ENCODE data around the gene ATXN7. TPM values are rescaled to one million over a fixed set of nuclear protein-coding genes. Genes with fewer than 3 reads are reported as not detected.

ATXN7 gene
- total RNA-seq, 4 donors from 2014 or later = 48.5 to 80.3 (median 75.2) TPM

DNA sequence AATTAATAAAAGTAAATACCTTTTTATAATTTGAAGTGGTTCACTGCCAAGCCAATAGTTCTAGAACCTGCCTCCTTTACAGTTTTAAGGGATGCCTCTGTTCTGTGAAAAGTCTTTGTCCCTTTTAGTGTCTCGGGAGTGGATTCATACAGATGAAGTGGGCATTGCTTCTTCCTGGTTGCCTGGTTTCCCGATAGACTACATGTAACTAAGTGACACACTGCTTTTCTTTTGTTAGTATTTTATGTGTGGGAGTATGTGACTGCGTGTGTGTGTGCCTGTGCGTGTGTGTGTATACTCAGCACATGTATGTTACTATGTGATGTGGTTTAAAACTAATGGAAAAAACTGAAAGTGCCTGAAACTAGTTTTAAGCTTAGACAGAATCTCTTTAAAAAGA is 138.6 kb downstream of the ATXN7 start:
- H3K4me3 ChIP-seq = no peak overlapping the region
- peaks cover 0 to 86% (median 0%) of the 10 kb centered on the region in 3 donors for H3K36me3 ChIP-seq
- DNase-seq = no peak
- no peaks in the 10 kb centered on the region for H3K4me1 ChIP-seq
- no peak overlapping the region for H3K27ac ChIP-seq
- H3K27me3 ChIP-seq = no peaks in the 10 kb centered on the region
- no peaks in the 10 kb centered on the region for H3K9me3 ChIP-seq
- TF ChIP-seq, protein P1, sequence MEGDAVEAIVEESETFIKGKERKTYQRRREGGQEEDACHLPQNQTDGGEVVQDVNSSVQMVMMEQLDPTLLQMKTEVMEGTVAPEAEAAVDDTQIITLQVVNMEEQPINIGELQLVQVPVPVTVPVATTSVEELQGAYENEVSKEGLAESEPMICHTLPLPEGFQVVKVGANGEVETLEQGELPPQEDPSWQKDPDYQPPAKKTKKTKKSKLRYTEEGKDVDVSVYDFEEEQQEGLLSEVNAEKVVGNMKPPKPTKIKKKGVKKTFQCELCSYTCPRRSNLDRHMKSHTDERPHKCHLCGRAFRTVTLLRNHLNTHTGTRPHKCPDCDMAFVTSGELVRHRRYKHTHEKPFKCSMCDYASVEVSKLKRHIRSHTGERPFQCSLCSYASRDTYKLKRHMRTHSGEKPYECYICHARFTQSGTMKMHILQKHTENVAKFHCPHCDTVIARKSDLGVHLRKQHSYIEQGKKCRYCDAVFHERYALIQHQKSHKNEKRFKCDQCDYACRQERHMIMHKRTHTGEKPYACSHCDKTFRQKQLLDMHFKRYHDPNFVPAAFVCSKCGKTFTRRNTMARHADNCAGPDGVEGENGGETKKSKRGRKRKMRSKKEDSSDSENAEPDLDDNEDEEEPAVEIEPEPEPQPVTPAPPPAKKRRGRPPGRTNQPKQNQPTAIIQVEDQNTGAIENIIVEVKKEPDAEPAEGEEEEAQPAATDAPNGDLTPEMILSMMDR (IDR thresholded peaks at IDR 0.05) = no peak
- no peak for TF ChIP-seq POLR2A (IDR thresholded peaks at IDR 0.05)

DNA sequence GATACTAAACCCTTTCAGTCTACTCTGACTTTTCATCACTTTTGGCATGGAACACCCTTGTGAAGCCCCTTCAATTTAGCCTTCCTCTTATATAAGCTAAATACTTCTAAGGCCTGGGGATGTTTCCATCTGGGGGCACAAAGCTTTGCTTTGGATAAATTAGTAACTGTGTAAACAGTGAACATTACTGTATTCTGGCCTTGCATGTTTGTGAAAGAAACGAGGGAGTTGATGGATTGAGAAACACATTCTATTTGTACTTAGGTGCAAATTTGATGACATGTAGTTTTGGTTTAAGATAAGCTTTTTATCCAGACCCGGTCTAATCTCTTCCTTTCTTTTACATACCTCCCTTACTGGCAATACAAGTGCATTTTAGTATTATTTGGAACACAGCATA is 139.9 kb downstream of the ATXN7 start:
- H3K9me3 ChIP-seq = no peaks in the 10 kb centered on the region
- TF ChIP-seq, protein P1 (IDR thresholded peaks at IDR 0.05) = no peak
- no peak for TF ChIP-seq POLR2A (IDR thresholded peaks at IDR 0.05)
- no peaks in the 10 kb centered on the region for H3K27me3 ChIP-seq
- H3K4me3 ChIP-seq = no peak overlapping the region
- H3K4me1 ChIP-seq = no peaks in the 10 kb centered on the region
- DNase-seq = no peak
- peaks cover 0 to 88% (median 0%) of the 10 kb centered on the region in 3 donors for H3K36me3 ChIP-seq
- H3K27ac ChIP-seq = no peak overlapping the region

DNA sequence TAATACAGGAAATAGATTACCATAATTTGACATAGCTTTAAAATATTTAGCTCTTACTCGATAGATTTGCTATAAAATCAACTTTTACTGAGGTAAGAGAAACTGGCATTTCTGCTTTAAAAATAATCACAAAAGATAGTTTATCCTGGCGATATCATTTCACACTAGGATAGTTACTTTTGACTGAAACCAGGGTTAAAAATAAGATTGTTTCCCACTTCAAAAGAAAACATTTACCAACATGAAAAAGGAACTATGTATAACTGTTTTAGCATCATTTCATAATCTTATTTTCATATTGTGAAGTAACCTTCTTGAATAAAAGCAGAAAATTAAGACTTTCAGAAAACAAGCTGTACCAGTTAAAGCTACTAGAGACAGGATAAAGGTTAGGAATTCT is 144.3 kb downstream of the ATXN7 start:
- Histone ChIP-seq H3K27me3 (no peaks in the 10 kb centered on the region), H3K4me1 (no peaks in the 10 kb centered on the region), H3K36me3 (peaks cover 0 to 90% (median 0%) of the 10 kb centered on the region in 3 donors), H3K27ac (no peak overlapping the region), H3K9me3 (no peaks in the 10 kb centered on the region), H3K4me3 (no peak overlapping the region)
- DNase-seq = no peak
- no peak for TF ChIP-seq POLR2A (IDR thresholded peaks at IDR 0.05)
- TF ChIP-seq, protein P1 (IDR thresholded peaks at IDR 0.05) = no peak

DNA sequence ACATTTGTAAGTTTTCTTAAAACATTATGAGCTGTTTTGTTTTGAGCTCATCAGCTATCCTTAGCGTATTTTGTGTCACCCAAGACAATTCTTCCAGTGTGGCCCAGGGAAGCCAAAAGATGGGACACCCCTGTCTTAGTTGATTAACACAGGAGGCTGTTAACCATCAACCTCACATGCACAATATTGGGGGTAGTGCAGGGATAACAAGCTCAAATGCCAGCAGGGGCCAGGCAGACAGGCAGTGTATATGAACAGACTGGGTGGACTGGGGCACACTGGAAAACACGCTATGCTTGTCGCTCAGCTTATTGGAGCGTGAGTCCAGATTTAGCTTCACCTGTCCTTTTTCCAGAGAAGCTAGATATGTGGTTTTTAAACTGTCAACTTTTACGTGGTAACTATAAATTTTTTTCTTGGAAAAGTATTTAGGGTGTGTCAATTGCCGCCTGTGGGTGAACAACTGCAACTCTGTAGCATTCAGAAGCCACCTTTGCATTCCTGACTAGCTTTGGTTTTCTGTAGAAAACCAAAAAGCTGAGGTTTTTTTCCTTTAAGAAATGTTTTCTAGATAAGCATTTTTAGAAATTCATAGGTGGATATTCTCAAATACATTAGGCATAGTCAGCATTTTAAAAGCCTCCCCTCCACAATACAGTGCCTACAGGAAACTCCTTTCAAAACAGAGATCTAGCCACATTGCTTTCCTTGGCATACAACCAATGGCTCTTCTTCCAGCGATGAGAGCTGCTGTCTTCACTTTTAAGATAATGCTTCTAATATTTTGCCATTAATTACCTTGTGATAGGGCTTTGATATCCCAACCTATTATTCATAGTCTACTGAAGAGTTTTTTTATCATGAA is 145.1 kb downstream of the ATXN7 start:
- Histone ChIP-seq H3K9me3 (no peaks in the 10 kb centered on the region), H3K36me3 (peaks cover 0 to 92% (median 0%) of the 10 kb centered on the region in 3 donors), H3K27ac (no peak overlapping the region), H3K4me3 (no peak overlapping the region), H3K27me3 (no peaks in the 10 kb centered on the region), H3K4me1 (no peaks in the 10 kb centered on the region)
- no peak for DNase-seq
- TF ChIP-seq POLR2A (IDR thresholded peaks at IDR 0.05) = no peak
- TF ChIP-seq, protein P1 (IDR thresholded peaks at IDR 0.05) = no peak

DNA sequence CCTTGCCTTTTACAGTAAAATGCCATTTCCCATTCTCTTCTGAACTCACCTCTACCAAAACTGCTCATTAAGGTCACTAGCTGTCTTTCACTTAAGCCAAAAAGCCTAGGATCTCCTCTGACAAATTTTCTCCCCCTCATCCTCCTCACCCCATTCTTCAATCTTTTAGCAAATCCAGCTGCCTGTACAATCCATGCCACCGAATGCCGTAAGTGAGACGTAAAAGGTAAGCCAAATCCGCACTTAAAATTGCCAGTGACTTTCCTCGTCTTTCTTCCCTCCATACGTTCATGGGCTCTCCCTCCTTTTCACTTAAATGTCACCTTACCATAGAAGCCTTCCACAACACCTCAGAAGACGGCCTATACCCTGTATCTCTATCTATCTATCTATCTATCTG is 145.9 kb downstream of the ATXN7 start:
- no peak for DNase-seq
- Histone ChIP-seq H3K4me3 (no peak overlapping the region), H3K4me1 (no peaks in the 10 kb centered on the region), H3K9me3 (no peaks in the 10 kb centered on the region), H3K27me3 (no peaks in the 10 kb centered on the region), H3K36me3 (peaks cover 0 to 93% (median 0%) of the 10 kb centered on the region in 3 donors), H3K27ac (no peak overlapping the region)
- TF ChIP-seq, protein P1 (IDR thresholded peaks at IDR 0.05) = no peak
- no peak for TF ChIP-seq POLR2A (IDR thresholded peaks at IDR 0.05)

All from Peyer's patch (tissue), 4 donors.